Stimulated activated naive CD8-positive, alpha-beta T cell treated with anti-CD3 and anti-CD28 coated beads, Interleukin-15, amount 100 ng/mL, for 72 hours (primary cell): Measurements from ENCODE around the gene EFNA3.

Experiments
- ATAC-seq: fragments of 150-1000 bp; cut with Tn5 transposase; 2 replicates; pipeline ENCODE4 v1.10.0; 2021; ENCODE audit warnings: mild to moderate bottlenecking, moderate library complexity
- DNase-seq, 2 donors: peaks; one replicate each; pipeline ENCODE4 v3.0.0; 2021 to 2022
- H3K27ac Mint-ChIP-seq, 2 donors: one replicate each; pipeline ENCODE4 v1.8.0; 2022; ENCODE audit warnings: mild to moderate bottlenecking in 2 of 2, mixed read lengths in 2 of 2, moderate library complexity in 2 of 2
- H3K27me3 Mint-ChIP-seq: one replicate; pipeline ENCODE4 v1.8.0; 2022; ENCODE audit warnings: mixed read lengths
- H3K4me1 Mint-ChIP-seq: one replicate; pipeline ENCODE4 v1.8.0; 2022; ENCODE audit warnings: mild to moderate bottlenecking, mixed read lengths
- H3K4me3 Mint-ChIP-seq, 2 donors: one replicate each; pipeline ENCODE4 v1.8.0; 2022; ENCODE audit warnings: mild to moderate bottlenecking in 2 of 2, mixed read lengths in 2 of 2, moderate library complexity in 1 of 2
- H3K9me3 Mint-ChIP-seq, 2 donors: one replicate each; pipeline ENCODE4 v1.8.0; 2022; ENCODE audit warnings: mixed read lengths in 2 of 2

The EFNA3 gene

DNA sequence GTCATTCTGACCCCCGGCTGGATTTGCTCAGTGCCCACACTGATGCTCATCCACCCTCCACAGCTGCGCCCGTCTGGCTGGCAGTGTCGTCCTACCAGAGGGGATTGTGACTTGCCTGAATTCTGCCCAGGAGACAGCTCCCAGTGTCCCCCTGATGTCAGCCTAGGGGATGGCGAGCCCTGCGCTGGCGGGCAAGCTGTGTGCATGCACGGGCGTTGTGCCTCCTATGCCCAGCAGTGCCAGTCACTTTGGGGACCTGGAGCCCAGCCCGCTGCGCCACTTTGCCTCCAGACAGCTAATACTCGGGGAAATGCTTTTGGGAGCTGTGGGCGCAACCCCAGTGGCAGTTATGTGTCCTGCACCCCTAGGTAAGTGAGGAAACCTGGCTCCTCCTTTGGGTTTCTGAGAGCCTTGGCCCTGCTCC lies 20.8 kb upstream of the EFNA3 start:
- no peaks in the 10 kb centered on the region for H3K9me3 Mint-ChIP-seq
- H3K4me3 Mint-ChIP-seq: no peak overlapping the region
- peaks cover 25% of the 10 kb centered on the region for H3K4me1 Mint-ChIP-seq
- H3K27ac Mint-ChIP-seq: no peak overlapping the region
- no peaks in the 10 kb centered on the region for H3K27me3 Mint-ChIP-seq
- ATAC-seq (no peak), DNase-seq (no peak)

DNA sequence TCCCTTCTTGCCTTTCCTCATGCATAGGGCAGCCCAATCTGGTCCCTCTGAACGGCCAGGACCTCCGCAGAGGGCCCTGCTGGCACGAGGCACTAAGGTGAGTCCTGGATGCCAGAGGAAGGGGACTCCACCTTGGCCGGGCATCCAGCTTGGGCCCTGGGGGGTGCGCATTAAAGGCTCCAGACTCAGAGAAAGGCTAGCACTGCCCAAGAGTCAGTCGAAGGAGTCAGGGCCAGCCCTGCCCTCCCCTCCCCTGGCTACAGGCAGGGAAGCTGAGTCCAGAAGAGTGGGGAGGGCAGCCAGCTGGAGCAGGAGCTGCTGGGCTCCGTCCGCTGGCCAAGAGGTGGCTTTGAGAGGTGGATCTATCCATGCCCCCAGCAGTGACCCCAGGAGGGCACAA lies 17.9 kb upstream of the EFNA3 start:
- H3K27ac Mint-ChIP-seq: peak overlapping the region in 1 of 2 donors; percentile 69
- H3K9me3 Mint-ChIP-seq: no peaks in the 10 kb centered on the region
- H3K4me3 Mint-ChIP-seq: no peak overlapping the region
- no peaks in the 10 kb centered on the region for H3K27me3 Mint-ChIP-seq
- DNase-seq: no peak
- no peak for ATAC-seq
- H3K4me1 Mint-ChIP-seq: peaks cover 35% of the 10 kb centered on the region

DNA sequence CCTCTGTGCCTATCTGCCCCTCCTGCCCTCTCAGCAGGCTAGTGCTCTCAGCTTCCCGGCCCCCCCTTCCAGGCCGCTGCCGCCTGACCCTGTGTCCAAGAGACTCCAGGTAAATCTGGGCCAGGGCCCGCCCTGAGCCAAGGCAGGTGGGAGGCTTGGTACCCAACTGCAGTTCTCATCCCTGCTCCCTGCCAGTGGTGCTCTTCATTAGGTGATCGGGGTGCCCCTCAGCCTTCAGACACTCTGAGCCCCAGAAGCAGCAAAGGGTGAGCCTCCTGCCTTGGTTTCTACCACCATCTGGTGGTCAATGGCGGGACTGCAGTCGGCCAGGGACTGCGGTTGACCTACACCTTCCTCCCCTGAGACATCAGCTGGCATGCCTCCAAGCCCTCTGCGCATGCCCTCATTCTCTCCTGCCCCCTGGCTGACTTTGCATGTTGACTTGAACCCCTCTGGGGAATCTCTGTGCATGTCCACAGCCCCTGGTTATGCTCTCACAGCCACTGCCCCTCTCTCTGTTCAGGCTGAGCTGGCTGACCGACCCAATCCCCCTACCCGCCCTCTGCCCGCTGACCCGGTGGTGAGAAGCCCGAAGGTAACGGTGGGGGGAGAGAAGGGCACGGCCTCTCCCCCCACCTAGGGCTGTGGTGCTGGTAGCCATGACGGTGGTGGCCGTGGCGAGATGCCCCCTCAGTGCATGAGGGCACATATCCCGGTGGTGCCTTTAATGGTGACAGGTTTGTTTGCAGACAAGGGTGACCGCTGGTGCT lies 17.1 kb upstream of the EFNA3 start:
- no peaks in the 10 kb centered on the region for H3K9me3 Mint-ChIP-seq
- H3K27ac Mint-ChIP-seq: no peak overlapping the region
- peak overlapping the region in 1 of 2 donors; percentile 52 for H3K4me3 Mint-ChIP-seq
- DNase-seq: peak; percentile 95 to 97
- peaks cover 40% of the 10 kb centered on the region for H3K4me1 Mint-ChIP-seq
- ATAC-seq: peak; percentile 77
- H3K27me3 Mint-ChIP-seq: no peaks in the 10 kb centered on the region

DNA sequence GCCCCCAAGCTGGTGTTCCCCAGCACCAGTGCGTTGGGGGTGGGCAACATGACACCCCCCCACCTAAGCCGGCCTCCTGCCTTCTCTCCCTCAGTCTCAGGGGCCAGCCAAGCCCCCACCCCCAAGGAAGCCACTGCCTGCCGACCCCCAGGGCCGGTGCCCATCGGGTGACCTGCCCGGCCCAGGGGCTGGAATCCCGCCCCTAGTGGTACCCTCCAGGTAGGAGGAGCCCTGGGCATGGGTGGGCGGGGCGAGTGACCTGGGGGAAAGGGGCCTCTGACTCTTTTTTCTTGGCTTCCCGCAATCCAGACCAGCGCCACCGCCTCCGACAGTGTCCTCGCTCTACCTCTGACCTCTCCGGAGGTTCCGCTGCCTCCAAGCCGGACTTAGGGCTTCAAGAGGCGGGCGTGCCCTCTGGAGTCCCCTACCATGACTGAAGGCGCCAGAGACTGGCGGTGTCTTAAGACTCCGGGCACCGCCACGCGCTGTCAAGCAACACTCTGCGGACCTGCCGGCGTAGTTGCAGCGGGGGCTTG lies 16.4 kb upstream of the EFNA3 start:
- ATAC-seq (no peak), DNase-seq (no peak)
- no peaks in the 10 kb centered on the region for H3K27me3 Mint-ChIP-seq
- H3K4me3 Mint-ChIP-seq: peak overlapping the region in 1 of 2 donors; percentile 85
- H3K9me3 Mint-ChIP-seq: no peaks in the 10 kb centered on the region
- peaks cover 46% of the 10 kb centered on the region for H3K4me1 Mint-ChIP-seq
- no peak overlapping the region for H3K27ac Mint-ChIP-seq

DNA sequence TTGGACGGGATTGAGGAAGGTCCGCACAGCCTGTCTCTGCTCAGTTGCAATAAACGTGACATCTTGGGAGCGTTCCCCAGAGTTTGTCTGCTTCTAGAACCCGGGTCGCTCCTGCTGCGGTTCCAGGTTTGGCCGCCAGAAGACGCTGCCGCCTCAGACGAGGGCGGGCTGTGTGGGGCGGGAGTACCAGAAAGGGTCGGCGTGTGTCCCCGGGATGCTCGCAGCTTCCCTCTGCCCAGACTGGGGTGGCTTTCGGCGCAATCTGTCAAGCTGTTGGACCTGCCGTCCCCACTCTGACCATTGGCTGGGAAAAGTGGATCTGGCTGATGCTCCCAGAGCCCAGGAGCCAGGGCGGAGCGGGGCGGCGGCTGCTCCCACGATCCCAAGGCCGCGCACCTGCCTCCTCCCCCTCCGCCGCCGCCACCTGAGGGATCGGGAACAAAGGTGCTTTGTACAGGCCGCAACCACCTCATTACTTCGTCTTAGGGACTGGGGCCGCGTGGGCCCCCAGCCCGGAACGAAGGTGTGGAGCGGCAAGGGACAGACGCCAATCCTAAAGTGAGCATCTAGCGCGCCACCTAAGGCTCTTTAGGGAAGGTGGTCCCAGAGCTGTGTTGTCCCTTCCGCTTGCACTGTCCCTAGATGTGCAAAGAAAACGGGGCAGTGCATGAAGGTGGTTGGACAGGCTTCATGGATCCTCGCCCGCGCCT lies 15.8 kb upstream of the EFNA3 start:
- Mint-ChIP-seq H3K9me3 (no peaks in the 10 kb centered on the region), H3K27me3 (no peaks in the 10 kb centered on the region), H3K27ac (no peak overlapping the region), H3K4me3 (peak overlapping the region; percentile 85 to 91), H3K4me1 (peaks cover 46% of the 10 kb centered on the region)
- DNase-seq (peak; percentile 79 to 85), ATAC-seq (peak; percentile 58)

DNA sequence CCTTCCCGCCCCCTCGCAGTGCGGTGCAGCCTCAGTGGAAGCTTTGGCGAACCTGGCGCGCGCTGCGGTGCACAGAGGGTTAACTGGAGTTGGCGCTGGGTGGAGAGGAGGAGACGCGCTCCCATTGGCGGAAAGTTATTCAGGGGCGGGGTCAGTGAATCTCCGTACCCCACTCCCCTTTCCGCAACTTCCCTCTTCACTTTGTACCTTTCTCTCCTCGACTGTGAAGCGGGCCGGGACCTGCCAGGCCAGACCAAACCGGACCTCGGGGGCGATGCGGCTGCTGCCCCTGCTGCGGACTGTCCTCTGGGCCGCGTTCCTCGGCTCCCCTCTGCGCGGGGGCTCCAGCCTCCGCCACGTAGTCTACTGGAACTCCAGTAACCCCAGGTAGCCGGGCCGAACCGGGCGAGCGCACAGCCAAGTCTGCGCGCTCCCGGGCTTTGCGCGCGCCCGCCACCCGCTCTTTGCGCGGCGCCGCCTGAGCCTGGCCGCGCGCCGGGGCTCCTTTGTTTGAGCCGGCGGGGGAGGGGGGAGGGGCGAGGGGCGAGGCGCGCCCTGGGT lies 15.0 kb upstream of the EFNA3 start, which contains the start of gene EFNA4:
Gene EFNA4 (plus strand): TSS at position 191 of the 561 bp plus-strand sequence. CDS start 84 bp downstream, at position 275.
- Mint-ChIP-seq H3K4me1 (peaks cover 50% of the 10 kb centered on the region), H3K27me3 (no peaks in the 10 kb centered on the region), H3K4me3 (peak within 1 kb of the TSS; percentile 85 to 91), H3K27ac (peak within 1 kb of the TSS in 1 of 2 donors; percentile 0), H3K9me3 (no peaks in the 10 kb centered on the region)
- peak; percentile 83 for ATAC-seq
- peak; percentile 73 to 77 for DNase-seq

DNA sequence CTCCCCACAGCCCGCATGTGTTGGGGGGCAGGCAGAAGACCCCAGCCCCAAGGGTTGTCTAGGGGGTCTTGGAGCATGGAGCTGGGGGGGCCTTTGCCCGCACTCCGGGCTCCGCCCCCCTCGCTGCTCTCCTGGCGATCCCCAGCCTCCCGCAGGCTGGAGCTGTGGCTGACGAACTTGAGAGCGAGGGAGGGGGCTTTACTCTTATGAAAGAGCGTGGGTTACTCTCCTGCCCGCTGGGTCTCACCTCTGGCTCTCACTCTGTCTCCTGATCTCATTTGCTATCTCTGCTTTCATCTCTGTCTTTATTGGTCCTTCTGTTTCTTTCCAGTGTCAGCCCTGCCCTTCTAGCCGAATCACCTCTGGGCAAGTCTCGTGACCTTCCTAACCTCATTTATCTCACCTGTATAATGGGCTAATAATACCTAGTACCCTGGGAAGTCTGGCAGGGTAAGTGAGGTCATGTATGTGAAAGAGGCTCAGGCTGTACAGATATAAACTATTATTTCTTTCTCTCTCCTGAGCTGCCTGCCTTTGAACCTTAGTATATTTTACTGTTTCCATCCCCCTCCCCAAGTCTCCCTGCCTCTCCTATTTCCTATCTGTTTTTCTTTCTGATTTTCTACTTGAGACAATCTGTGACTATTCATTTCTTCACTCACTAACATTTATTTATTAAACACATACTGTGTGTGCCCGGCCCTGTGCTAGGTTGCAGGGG lies 14.4 kb upstream of the EFNA3 start:
- Mint-ChIP-seq H3K4me1 (peaks cover 52% of the 10 kb centered on the region), H3K4me3 (peak overlapping the region; percentile 78 to 85), H3K27ac (peak overlapping the region in 1 of 2 donors; percentile 0), H3K9me3 (no peaks in the 10 kb centered on the region), H3K27me3 (no peaks in the 10 kb centered on the region)
- ATAC-seq (peak; percentile 31), DNase-seq (peak in 1 of 2 donors; percentile 52)

DNA sequence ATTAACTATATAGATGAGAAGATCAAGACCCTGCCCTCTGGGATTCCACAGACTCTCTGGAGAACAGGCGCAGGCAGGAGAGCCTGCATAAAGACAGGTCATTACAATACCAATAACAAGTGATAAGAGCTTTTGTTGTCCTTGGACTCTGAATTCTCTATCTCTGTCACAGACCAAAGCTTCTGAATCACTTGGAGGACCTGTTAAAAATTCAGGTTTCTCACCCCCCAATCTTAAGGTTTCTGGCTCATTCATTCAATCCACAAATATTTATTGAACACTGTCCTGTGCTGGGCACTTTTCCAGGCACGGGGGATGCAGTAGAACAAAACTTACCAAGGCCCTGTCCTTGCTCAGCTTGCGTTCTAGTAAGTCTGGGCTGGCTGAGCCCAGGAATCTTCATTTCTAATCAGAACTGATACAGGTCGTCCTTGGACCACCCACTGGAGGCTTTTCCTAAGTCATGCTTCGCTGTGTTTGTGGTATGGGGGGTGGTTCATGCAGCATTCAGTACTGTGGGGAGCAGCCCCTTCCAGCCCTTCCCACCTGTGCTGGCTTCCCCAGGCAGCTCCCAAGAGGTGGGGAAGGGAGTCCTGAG lies 13.7 kb upstream of the EFNA3 start:
- no peak for ATAC-seq
- no peak overlapping the region for H3K27ac Mint-ChIP-seq
- peak overlapping the region; percentile 78 to 85 for H3K4me3 Mint-ChIP-seq
- H3K27me3 Mint-ChIP-seq: no peaks in the 10 kb centered on the region
- H3K4me1 Mint-ChIP-seq: peaks cover 52% of the 10 kb centered on the region
- DNase-seq: no peak
- H3K9me3 Mint-ChIP-seq: no peaks in the 10 kb centered on the region

DNA sequence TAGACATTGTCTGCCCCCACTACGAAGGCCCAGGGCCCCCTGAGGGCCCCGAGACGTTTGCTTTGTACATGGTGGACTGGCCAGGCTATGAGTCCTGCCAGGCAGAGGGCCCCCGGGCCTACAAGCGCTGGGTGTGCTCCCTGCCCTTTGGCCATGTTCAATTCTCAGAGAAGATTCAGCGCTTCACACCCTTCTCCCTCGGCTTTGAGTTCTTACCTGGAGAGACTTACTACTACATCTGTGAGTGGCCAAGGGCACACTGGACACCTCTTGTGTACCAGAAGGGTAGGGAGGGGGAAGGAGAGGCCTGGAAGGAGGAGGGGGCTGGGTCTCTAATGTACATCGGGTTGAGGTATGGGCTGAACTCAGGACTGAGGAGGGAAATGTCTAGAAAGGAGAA lies 11.9 kb upstream of the EFNA3 start:
- Mint-ChIP-seq H3K9me3 (no peaks in the 10 kb centered on the region), H3K27me3 (peaks cover 5% of the 10 kb centered on the region), H3K4me3 (no peak overlapping the region), H3K27ac (no peak overlapping the region), H3K4me1 (peaks cover 61% of the 10 kb centered on the region)
- DNase-seq (no peak), ATAC-seq (no peak)

DNA sequence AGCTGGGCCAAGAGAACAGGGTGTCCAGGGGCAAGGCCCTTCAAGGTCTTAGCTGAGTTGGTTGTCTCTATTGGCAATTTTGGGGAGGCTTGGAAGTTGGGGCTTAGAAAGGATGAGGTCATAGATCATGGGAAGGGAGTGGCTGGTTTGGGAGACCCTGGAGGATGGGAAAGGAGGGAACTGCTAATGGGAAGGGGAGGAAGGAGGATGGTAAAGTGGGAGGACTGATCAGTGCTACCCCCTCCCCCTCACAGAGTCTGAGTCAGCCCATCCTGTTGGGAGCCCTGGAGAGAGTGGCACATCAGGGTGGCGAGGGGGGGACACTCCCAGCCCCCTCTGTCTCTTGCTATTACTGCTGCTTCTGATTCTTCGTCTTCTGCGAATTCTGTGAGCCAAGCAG lies 10.0 kb upstream of the EFNA3 start:
- no peak for DNase-seq
- H3K9me3 Mint-ChIP-seq: no peaks in the 10 kb centered on the region

DNA sequence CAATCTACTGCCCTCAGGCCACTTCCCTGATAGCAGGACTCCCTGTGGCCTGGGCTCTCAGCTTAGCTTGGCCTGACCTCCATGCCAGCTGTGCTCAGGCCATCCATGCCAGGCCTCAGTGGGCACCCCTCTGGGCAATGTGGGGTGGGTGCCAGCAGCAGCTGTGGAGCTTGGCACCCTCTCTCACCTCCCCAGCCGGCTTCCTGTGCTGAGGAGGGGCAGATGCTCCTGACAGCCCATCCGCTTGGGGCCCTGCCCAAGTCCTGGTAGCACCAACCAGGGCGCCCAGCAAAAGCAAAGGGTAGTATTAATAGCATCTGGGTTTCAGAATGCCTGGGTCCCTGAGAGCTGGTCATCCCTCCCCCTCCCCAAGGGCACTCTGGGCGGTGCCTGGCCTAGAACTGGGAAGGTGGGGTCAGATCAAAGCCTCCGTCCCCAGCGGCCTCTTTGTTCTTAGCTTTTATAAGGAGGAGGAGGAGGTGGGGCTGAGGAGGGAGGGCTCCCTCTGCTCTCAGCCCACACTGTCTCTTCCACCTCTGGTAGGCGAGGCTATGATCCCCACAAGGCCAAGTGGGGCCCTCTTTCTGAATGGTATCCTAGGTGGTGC lies 9.0 kb upstream of the EFNA3 start:
- no peak for DNase-seq
- peaks cover 57% of the 10 kb centered on the region for H3K4me1 Mint-ChIP-seq
- no peaks in the 10 kb centered on the region for H3K9me3 Mint-ChIP-seq
- no peak overlapping the region for H3K4me3 Mint-ChIP-seq
- no peak for ATAC-seq
- H3K27ac Mint-ChIP-seq: peak overlapping the region in 1 of 2 donors; percentile 16
- H3K27me3 Mint-ChIP-seq: peaks cover 8% of the 10 kb centered on the region

More for the DNA sequence above, 10.0 kb upstream of the EFNA3 start:
- Mint-ChIP-seq H3K27ac (peak overlapping the region in 1 of 2 donors; percentile 16), H3K4me3 (no peak overlapping the region), H3K4me1 (peaks cover 55% of the 10 kb centered on the region), H3K27me3 (peaks cover 8% of the 10 kb centered on the region)
- no peak for ATAC-seq

DNA sequence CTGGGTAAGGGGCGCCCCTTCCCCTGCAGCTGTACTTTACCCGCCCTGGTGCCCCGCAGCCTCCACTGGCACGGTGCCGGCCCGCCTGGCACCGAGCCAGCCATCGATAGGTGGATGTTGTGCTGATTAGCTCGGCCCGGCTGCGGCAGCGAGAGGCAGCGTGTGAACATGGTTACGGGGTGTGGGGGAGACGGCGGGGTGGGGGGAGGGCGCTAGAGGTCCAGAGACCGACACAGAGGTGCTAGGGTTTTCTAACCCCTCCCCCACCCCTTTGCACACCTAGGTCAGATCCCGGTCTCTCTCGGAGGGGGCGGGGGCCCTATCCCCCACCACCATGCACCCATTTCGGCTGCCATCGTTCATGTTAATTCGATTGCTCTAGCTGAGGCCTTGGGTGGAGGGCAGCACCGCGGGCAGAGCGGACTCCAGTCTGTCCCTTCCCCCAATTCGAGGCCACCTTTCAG lies 8.4 kb upstream of the EFNA3 start:
- Mint-ChIP-seq H3K27ac (no peak overlapping the region), H3K9me3 (no peaks in the 10 kb centered on the region), H3K4me3 (peak overlapping the region; percentile 41 to 62), H3K4me1 (peaks cover 53% of the 10 kb centered on the region), H3K27me3 (peaks cover 8% of the 10 kb centered on the region)
- ATAC-seq (no peak), DNase-seq (no peak)

DNA sequence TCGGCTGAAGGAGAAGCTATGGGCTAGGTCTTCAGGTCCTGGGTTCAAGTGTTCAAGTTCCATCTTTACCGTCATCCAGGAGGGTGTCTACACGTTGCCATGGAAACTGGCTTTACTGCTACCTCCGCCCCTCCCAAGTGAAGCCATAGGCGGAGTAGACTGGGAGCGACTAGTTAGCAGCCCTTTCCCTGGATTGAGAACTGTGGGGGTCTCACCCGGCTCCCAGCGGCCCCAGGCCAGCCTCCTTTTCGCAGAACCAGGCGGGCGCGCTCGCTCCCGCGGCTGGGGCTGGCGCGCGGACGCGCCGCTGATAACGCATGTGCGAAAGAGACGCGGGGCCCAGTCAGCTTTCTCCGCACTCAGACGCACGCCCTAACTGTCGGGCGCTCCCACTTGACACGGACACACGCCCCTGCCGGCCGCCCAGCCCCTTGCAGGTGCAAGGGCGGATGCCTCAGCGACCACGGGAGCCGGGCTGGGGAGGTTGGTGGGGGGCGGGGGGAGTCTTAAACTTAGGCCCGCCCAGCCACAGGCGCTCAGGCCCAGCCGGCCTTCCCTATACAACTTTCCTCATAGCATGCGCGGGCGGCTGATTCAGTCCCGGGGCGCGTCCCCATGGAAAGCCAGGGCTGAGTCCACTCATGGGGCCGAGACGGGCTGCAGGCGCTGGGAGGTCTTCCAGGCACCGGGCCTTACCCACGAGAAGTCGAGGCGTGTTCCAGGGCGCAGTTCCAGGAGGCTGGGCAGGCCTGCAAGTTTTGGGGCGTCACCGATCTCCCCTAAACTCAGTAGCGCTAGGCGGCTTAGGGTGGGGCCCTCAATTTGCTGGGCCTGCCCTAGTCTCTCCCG lies 7.7 kb upstream of the EFNA3 start:
- peaks cover 8% of the 10 kb centered on the region for H3K27me3 Mint-ChIP-seq
- no peaks in the 10 kb centered on the region for H3K9me3 Mint-ChIP-seq
- ATAC-seq (peak; percentile 95), DNase-seq (peak; percentile 81 to 87)
- H3K4me3 Mint-ChIP-seq: peak overlapping the region; percentile 41 to 62
- no peak overlapping the region for H3K27ac Mint-ChIP-seq
- peaks cover 52% of the 10 kb centered on the region for H3K4me1 Mint-ChIP-seq

DNA sequence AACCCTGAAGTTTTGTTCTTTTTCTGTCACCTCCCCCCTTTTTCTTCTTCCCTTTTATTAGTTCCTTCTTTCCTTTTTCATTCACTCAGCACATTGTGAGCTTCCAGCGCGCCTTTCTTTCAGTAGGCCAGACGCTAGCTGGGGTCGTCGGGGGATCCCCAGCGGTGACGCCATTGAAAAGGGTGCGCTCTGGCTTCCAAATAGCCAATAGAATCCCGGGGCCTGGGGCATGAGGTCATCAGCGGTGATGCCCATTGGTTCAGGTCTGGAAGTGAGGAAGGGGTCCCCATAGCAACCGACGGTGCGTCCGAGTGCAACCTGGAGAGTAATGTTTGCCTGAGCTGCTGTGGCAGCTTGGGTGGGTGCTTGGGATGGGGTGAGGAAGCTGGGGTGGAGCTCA lies 6.9 kb upstream of the EFNA3 start:
- H3K4me1 Mint-ChIP-seq: peaks cover 47% of the 10 kb centered on the region
- no peak overlapping the region for H3K27ac Mint-ChIP-seq
- peak overlapping the region; percentile 41 to 62 for H3K4me3 Mint-ChIP-seq
- no peak for DNase-seq
- no peaks in the 10 kb centered on the region for H3K9me3 Mint-ChIP-seq
- peaks cover 8% of the 10 kb centered on the region for H3K27me3 Mint-ChIP-seq
- ATAC-seq: no peak
